A549 (cell line): ENCODE data around the gene SMIM36. TPM values are rescaled to one million over a fixed set of nuclear protein-coding genes. Genes with fewer than 3 reads are reported as not detected.
"Not testable (repeated sequence)": the region's sequence is repeated elsewhere in the genome, so short reads cannot be mapped to it uniquely, and the experiment has no call there.

Experiments
- ATAC-seq, 2 experiments: fragments of 200-7000 bp in 1 of 2; fragments of >200 bp in 1 of 2; cut with Nextera tagmentation in 1 of 2; cut with Tn5 transposase in 1 of 2; 3 replicates each; pipeline versions ENCODE4 v1.8.0 to v1.9.1; 2018 to 2020; ENCODE audit warnings: mild to moderate bottlenecking in 1 of 2, moderate library complexity in 1 of 2
- CTCF ChIA-PET: fragments of 300-600 bp; sonication (Branson Sonifier 250); formaldehyde crosslinking; extraction: SDS; loops from one replicate; lab custom pipeline; 2021; ENCODE audit warnings: antibody characterized with exemption, inconsistent platforms; lab: Yijun Ruan, JAX
- POLR2A ChIA-PET: fragments of 350-600 bp; formaldehyde crosslinking; extraction: SDS; loops from one replicate; lab custom pipeline; 2021; ENCODE audit warnings: antibody characterized with exemption, inconsistent platforms; lab: Yijun Ruan, JAX
- DNase-seq, 2 experiments: peaks; one replicate each; pipeline versions ENCODE4 v3.0.0 to v3.0.0-alpha.2; 2011 to 2016; ENCODE audit warnings: low read depth in 1 of 2, low spot score in 1 of 2
- FAIRE-seq: peaks from 2 replicates; lab custom pipeline; 2011; peaks lifted over from hg19 to GRCh38; lab: Jason Lieb, UNC
- H3K27ac ChIP-seq, 2 experiments: fragments of >200 bp; sonication (Bioruptor Twin); formaldehyde crosslinking; 3 replicates each; pipeline ENCODE4 v1.5.1; 2016 to 2017
- H3K4me1 ChIP-seq: fragments of >200 bp; sonication (Bioruptor Twin); formaldehyde crosslinking; 3 replicates; pipeline ENCODE4 v1.6.1; 2016
- H3K4me2 ChIP-seq: fragments of >200 bp; sonication (Bioruptor Twin); formaldehyde crosslinking; 3 replicates; pipeline ENCODE4 v1.6.1; 2016
- H3K4me3 ChIP-seq: fragments of >200 bp; sonication (Bioruptor Twin); formaldehyde crosslinking; 3 replicates; pipeline ENCODE4 v1.5.1; 2016
- H3K9me3 ChIP-seq: fragments of >200 bp; sonication (Bioruptor Twin); formaldehyde crosslinking; 3 replicates; pipeline ENCODE4 v1.6.1; 2016
- CTCF ChIP-seq: fragments of >200 bp; sonication (Bioruptor Twin); formaldehyde crosslinking; IDR thresholded peaks from 3 replicates; pipeline ENCODE4 v1.5.1; 2016
- FOSL2 ChIP-seq, 2 experiments: fragments of 450-650 bp in 1 of 2; fragments of >200 bp in 1 of 2; sonication (Bioruptor Twin) in 1 of 2; formaldehyde crosslinking; IDR thresholded peaks; 2 replicates each; pipeline versions ENCODE4 v1.5.0 to v1.6.1; 2016 to 2020; ENCODE audit warnings: mild to moderate bottlenecking in 1 of 2, moderate library complexity in 1 of 2
- FOXS1 ChIP-seq: fragments of 250-450 bp; sonication (Bioruptor Pico); IDR thresholded peaks from 2 replicates; pipeline ENCODE4 v1.5.0; 2020; ENCODE audit warnings: mild to moderate bottlenecking, moderate library complexity
- JUN ChIP-seq, 2 experiments: fragments of >200 bp; sonication (Bioruptor Twin); formaldehyde crosslinking; IDR thresholded peaks; 2 replicates in 1 of 2; 3 replicates in 1 of 2; pipeline ENCODE4 v1.6.1; 2016 to 2017
- KDM1A ChIP-seq: fragments of 200-600 bp; sonication (generic); IDR thresholded peaks from 2 replicates; pipeline ENCODE4 v1.6.1; 2016; ENCODE audit warnings: low read depth, mild to moderate bottlenecking
- MAFK ChIP-seq: fragments of 450-650 bp; IDR thresholded peaks from 2 replicates; pipeline ENCODE4 v1.6.1; 2014; ENCODE audit not compliant: partially characterized antibody
- NFE2L2 ChIP-seq: fragments of 150-350 bp; conservative IDR thresholded peaks from 2 replicates; pipeline ENCODE4 v1.6.1; 2014; ENCODE audit warnings: low read length
- NPAS2 ChIP-seq: fragments of 250-450 bp; sonication (Bioruptor Pico); IDR thresholded peaks from 2 replicates; pipeline ENCODE4 v1.8.0; 2022; ENCODE audit warnings: mild to moderate bottlenecking, moderate library complexity, borderline replicate concordance
- RAD21 ChIP-seq, 2 experiments: fragments of >200 bp in 1 of 2; sonication (Bioruptor Twin) in 1 of 2; formaldehyde crosslinking in 1 of 2; IDR thresholded peaks in 1 of 2; conservative IDR thresholded peaks in 1 of 2; 2 replicates in 1 of 2; 3 replicates in 1 of 2; pipeline ENCODE4 v1.6.1; 2012 to 2018; ENCODE audit warnings: inconsistent platforms in 1 of 2
- SMC3 ChIP-seq: fragments of >200 bp; sonication (Bioruptor Twin); formaldehyde crosslinking; IDR thresholded peaks from 3 replicates; pipeline ENCODE4 v1.6.1; 2018; ENCODE audit warnings: inconsistent platforms
- TFCP2L1 ChIP-seq: fragments of 250-450 bp; sonication (Bioruptor Pico); IDR thresholded peaks from 2 replicates; pipeline ENCODE4 v1.5.0; 2021; ENCODE audit warnings: mild to moderate bottlenecking
- USF2 ChIP-seq: fragments of 450-650 bp; IDR thresholded peaks from 2 replicates; pipeline ENCODE4 v1.6.1; 2014; ENCODE audit warnings: antibody characterized with exemption
- WGBS: methylation state at CpG from one replicate; pipeline ENCODE4 v1.1.6; 2017; ENCODE audit errors: missing lambda C conversion rate; 5-methylcytosine and 5-hydroxymethylcytosine counted together
- polyA plus RNA-seq, 4 experiments: library from polyadenylated mRNA; depleted of rRNA in 3 of 4; stranded (reverse); fragments of >200 nt; fragmentation: RNase III in 1 of 4; extraction: RNeasy Plus Mini Kit Qiagen cat#74134 plus additional on column Dnase treatment in 1 of 4; gene quantifications; 2 replicates in 3 of 4; 3 replicates in 1 of 4; pipeline ENCODE4 v1.2.3, GENCODE V29; 2011 to 2017
- TF ChIP-seq, protein P1 (sequence below): fragments of 150-350 bp; IDR thresholded peaks from 2 replicates; pipeline ENCODE4 v1.6.1; 2014; ENCODE audit warnings: low read depth, mild to moderate bottlenecking, low read length

SMIM36 gene
- polyA plus RNA-seq, 2 of the 4 experiments (the other 2 are of a cell fraction): not detected

- Histone ChIP-seq H3K4me2 (no peak overlapping the region), H3K9me3 (no peaks in the 10 kb centered on the region), H3K4me3 (no peak overlapping the region), H3K4me1 (no peaks in the 10 kb centered on the region), H3K27ac (no peak overlapping the region; a peak in 1 of 6 replicates)
- ATAC-seq (peak; percentile 84 to 86), FAIRE-seq (peak; percentile 63), DNase-seq (peak; percentile 50 to 71)
- WGBS: 59% methylated on average over 5 of the region's 5 CpGs
- no peak for TF ChIP-seq TFCP2L1 (CRISPR knock-in tag)
- TF ChIP-seq FOSL2 (IDR thresholded peaks at IDR 0.05): no peak
- 0 out of 2 replicates have a peak, but pooled peaks have one; percentile 6 for TF ChIP-seq FOSL2 (CRISPR knock-in tag; IDR thresholded peaks at IDR 0.05)
- no peak for TF ChIP-seq KDM1A
- TF ChIP-seq CTCF: peak; percentile 96
- peak; percentile 94 to 99 for TF ChIP-seq RAD21 (conservative IDR thresholded peaks at IDR 0.05 in 1 of 2, IDR thresholded peaks at IDR 0.05 in 1 of 2)
- no peak for TF ChIP-seq NPAS2 (CRISPR knock-in tag)
- no peak for TF ChIP-seq JUN (IDR thresholded peaks at IDR 0.05)
- no peak for TF ChIP-seq FOXS1 (CRISPR knock-in tag)
- TF ChIP-seq SMC3: peak; percentile 99
- ChIA-PET CTCF (interaction anchor here (0.6 to 13.1 kb wide), 63 partner anchors 11 to 1252 kb away, joined by 3 to 359 read pairs (median 6); partner anchors contain the start of genes PCTP, SMIM36 and TMEM100), POLR2A (no interaction called here)
These were observed 16.4 kb upstream of the SMIM36 start for GRCh38 chr17:55527540-55528118.

GRCh38 chr17:55524440-55525220, 13.4 kb upstream of the SMIM36 start:
- DNase-seq (no peak), FAIRE-seq (no peak), ATAC-seq (no peak)
- Histone ChIP-seq H3K9me3 (no peaks in the 10 kb centered on the region), H3K4me3 (no peak overlapping the region), H3K4me1 (no peaks in the 10 kb centered on the region), H3K4me2 (no peak overlapping the region), H3K27ac (no peak overlapping the region)
- POLR2A ChIA-PET: no interaction called here
- CTCF ChIA-PET: interaction anchor here (0.9 to 13.1 kb wide), 11 partner anchors 11 to 532 kb away, joined by 3 to 359 read pairs (median 11); partner anchors contain the start of gene TMEM100
- WGBS: 47% methylated on average over 4 of the region's 4 CpGs
- no peak for TF ChIP-seq USF2

DNA sequence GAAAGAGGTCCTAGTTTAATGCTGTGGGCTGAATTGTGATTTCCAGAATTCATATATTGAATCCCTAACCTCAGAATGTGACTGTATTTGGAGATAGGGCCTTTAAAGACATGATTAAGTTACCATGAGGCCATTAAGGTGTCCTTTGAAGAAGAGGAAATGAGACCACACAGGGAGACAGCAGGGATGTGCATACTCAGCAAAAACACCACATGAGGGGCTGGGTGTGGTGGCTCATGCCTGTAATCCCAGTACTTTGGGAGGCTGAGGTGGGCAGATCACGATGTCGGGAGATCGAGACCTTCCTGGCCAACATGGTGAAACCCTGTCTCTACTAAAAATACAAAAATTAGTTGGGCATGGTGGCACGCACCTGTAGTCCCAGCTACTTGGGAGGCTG, 11.8 kb upstream of the SMIM36 start:
- H3K9me3 ChIP-seq, H3K4me1 ChIP-seq, ATAC-seq, POLR2A ChIA-PET, H3K4me3 ChIP-seq, H3K27ac ChIP-seq, FAIRE-seq: not testable (repeated sequence)
- CTCF ChIA-PET: interaction anchor here (0.7 to 13.1 kb wide), 6 partner anchors 10 to 957 kb away, joined by 3 to 359 read pairs (median 168); partner anchors contain the start of gene TMEM100
- WGBS: 86% methylated on average over 4 of the region's 4 CpGs
- TF ChIP-seq MAFK: peak; percentile 88
- TF ChIP-seq, all 56 proteins: peak for 1; not testable (repeated sequence) for 55
- not testable (repeated sequence) for DNase-seq, H3K4me2 ChIP-seq

GRCh38 chr17:55521186-55521585, 9.9 kb upstream of the SMIM36 start:
- FAIRE-seq (peak; percentile 51), DNase-seq (no peak), ATAC-seq (no peak)
- no peak overlapping the region for H3K4me3 ChIP-seq
- H3K27ac ChIP-seq: no peak overlapping the region
- H3K4me1 ChIP-seq: no peaks in the 10 kb centered on the region
- CTCF ChIA-PET: interaction anchor here (0.7 kb wide), 1 partner anchor 81 kb away, joined by 3 read pairs; no protein-coding TSS in a partner anchor
- H3K4me2 ChIP-seq: no peak overlapping the region
- H3K9me3 ChIP-seq: no peaks in the 10 kb centered on the region
- POLR2A ChIA-PET: no interaction called here
- TF ChIP-seq, protein P1, sequence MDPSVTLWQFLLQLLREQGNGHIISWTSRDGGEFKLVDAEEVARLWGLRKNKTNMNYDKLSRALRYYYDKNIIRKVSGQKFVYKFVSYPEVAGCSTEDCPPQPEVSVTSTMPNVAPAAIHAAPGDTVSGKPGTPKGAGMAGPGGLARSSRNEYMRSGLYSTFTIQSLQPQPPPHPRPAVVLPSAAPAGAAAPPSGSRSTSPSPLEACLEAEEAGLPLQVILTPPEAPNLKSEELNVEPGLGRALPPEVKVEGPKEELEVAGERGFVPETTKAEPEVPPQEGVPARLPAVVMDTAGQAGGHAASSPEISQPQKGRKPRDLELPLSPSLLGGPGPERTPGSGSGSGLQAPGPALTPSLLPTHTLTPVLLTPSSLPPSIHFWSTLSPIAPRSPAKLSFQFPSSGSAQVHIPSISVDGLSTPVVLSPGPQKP: no peak
- TF ChIP-seq NFE2L2: no peak
